ENCODE measurements around the gene CCDC169. TPM values are rescaled to one million over a fixed set of nuclear protein-coding genes. Genes with fewer than 3 reads are reported as not detected.

CCDC169 gene
- total and polyA plus RNA-seq, 2 of the 4 experiments (the other 2 are of a cell fraction), result 0.54 to 0.62 TPM

- ATAC-seq (ENCODE audit: low read depth), result no peak
- no peak within 1 kb of the TSS for H2AK5ac ChIP-seq (ENCODE audit: low read depth, low read length)
- intact Hi-C loops (cut with micrococcal nuclease) (no loop called here), dilution Hi-C loops (cut with HindIII; ENCODE audit: low sequenced_read_pairs, unreplicated experiment) (no loop called here), in situ Hi-C loops (cut with MboI; ENCODE audit: low sequenced_read_pairs) (no loop called here)
- H2BK5ac ChIP-seq (ENCODE audit: low read depth, low read length, poor library complexity, severe bottlenecking), result no peak within 1 kb of the TSS
- no peak within 1 kb of the TSS for H3K27ac ChIP-seq (ENCODE audit: insufficient read depth, low read length)
- H3K18ac ChIP-seq (ENCODE audit: low read depth, low read length), result no peak within 1 kb of the TSS
- H4K20me1 ChIP-seq (ENCODE audit: insufficient read depth, low read length), result no peaks in the 10 kb centered on the region
- H2BK120ac ChIP-seq (ENCODE audit: low read depth, low read length), result no peak within 1 kb of the TSS
- no peak within 1 kb of the TSS for H3K14ac ChIP-seq (replicated peaks; ENCODE audit: low read depth, low read length)
- H3K4me2 ChIP-seq (ENCODE audit: low read depth, low read length), result no peak within 1 kb of the TSS
- no peaks in the 10 kb centered on the region for H3K36me3 ChIP-seq (ENCODE audit: control insufficient read depth, insufficient read depth, low read length)
- no peaks in the 10 kb centered on the region for H3K4me1 ChIP-seq (ENCODE audit: control insufficient read depth, insufficient read depth, low read length)
- no peaks in the 10 kb centered on the region for H3K79me1 ChIP-seq (ENCODE audit: low read depth in 1 of 2, low read length in 2 of 2)
- BruUV-seq (replicated peaks), result no TSS peak
- H2AFZ ChIP-seq (replicated peaks; ENCODE audit: low read length, poor library complexity), result no peak within 1 kb of the TSS
- no peaks in the 10 kb centered on the region for H3K9me1 ChIP-seq (ENCODE audit: insufficient read depth, low read length)
- no peak within 1 kb of the TSS for H4K5ac ChIP-seq (ENCODE audit: low read depth, low read length)
- no peak within 1 kb of the TSS for H3K56ac ChIP-seq (ENCODE audit: extremely low read depth, insufficient read depth, low read length)
- no peak within 1 kb of the TSS for H2BK15ac ChIP-seq (ENCODE audit: low read depth, low read length)
- TF ChIP-seq CTCF (conservative IDR thresholded peaks at IDR 0.05; ENCODE audit: low read depth, low read length), result no peak
- no peak for TF ChIP-seq POLR2A (IDR thresholded peaks at IDR 0.05; ENCODE audit: low read depth, low read length)
- no peak for TF ChIP-seq FOS (IDR thresholded peaks at IDR 0.05; ENCODE audit: low read depth, low read length)
- no peak for TF ChIP-seq MAFK (IDR thresholded peaks at IDR 0.05; ENCODE audit: low read depth, low read length)
- no peak for TF ChIP-seq RCOR1 (IDR thresholded peaks at IDR 0.05; ENCODE audit: insufficient replicate concordance, low read length)
- TF ChIP-seq NFE2L2 (IDR thresholded peaks at IDR 0.05; ENCODE audit: low read depth, low read length), result no peak
- no peak for TF ChIP-seq MXI1 (IDR thresholded peaks at IDR 0.05; ENCODE audit: borderline replicate concordance, low read depth, low read length)
- TF ChIP-seq RAD21 (IDR thresholded peaks at IDR 0.05; ENCODE audit: low read length), result no peak
- no peak for TF ChIP-seq SMC3 (IDR thresholded peaks at IDR 0.05; ENCODE audit: low read depth, low read length)
- TF ChIP-seq CEBPB (IDR thresholded peaks at IDR 0.05; ENCODE audit: low read depth, low read length), result no peak
- no peak for TF ChIP-seq BHLHE40 (IDR thresholded peaks at IDR 0.05; ENCODE audit: low read depth, low read length)
- no peak for TF ChIP-seq RFX5 (IDR thresholded peaks at IDR 0.05; ENCODE audit: low read depth, low read length)
- no peak for TF ChIP-seq CHD1 (IDR thresholded peaks at IDR 0.05; ENCODE audit: low read depth, low read length)
- TF ChIP-seq ELK1 (IDR thresholded peaks at IDR 0.05; ENCODE audit: borderline replicate concordance, low read depth, low read length), result no peak
- no peak for TF ChIP-seq USF2 (IDR thresholded peaks at IDR 0.05; ENCODE audit: low read depth, low read length)
- TF ChIP-seq MAZ (IDR thresholded peaks at IDR 0.05; ENCODE audit: borderline replicate concordance, low read depth, low read length), result no peak
- no peaks in the 10 kb centered on the region for H3K9me3 ChIP-seq (ENCODE audit: control insufficient read depth, insufficient read depth, low read length)
- no peak within 1 kb of the TSS for H2BK20ac ChIP-seq (ENCODE audit: low read depth, low read length)
- no peak within 1 kb of the TSS for H3K9ac ChIP-seq (ENCODE audit: low read depth, low read length)
- ChIA-PET CTCF (no interaction called here), POLR2A (ENCODE audit: unreplicated experiment) (no interaction called here)
- H4K91ac ChIP-seq (ENCODE audit: insufficient read depth, low read depth, low read length), result no peak within 1 kb of the TSS
- WGBS, 2 experiments (ENCODE audit: extremely low coverage in 2 of 2, insufficient read length in 1 of 2), result 90% methylated on average over 18 of the region's 53 CpGs; no CpG with 5 or more reads in 1 of the 2 experiments
- no peak within 1 kb of the TSS for H4K8ac ChIP-seq (ENCODE audit: low read depth in 2 of 2, low read length in 2 of 2)
- no peak within 1 kb of the TSS for H3K23ac ChIP-seq (ENCODE audit: low read depth, low read length)
- H3K4me3 ChIP-seq (ENCODE audit: insufficient read depth, low read depth, low read length), result no peak within 1 kb of the TSS
- DNase-seq, result no peak
- no peak within 1 kb of the TSS for H3K4ac ChIP-seq (ENCODE audit: low read depth, low read length)
- H2AK9ac ChIP-seq (replicated peaks; ENCODE audit: low read depth, low read length, poor library complexity), result no peak within 1 kb of the TSS
- H3K27me3 ChIP-seq (ENCODE audit: control insufficient read depth, insufficient read depth, low read length), result no peaks in the 10 kb centered on the region
Observed at GRCh38 chr13:36214163-36214921, 83.3 kb downstream of the CCDC169 start, which contains the start of gene SOHLH2. Gene SOHLH2 (minus strand): TSS chr13:36214556. CDS start chr13:36214526, 30 bp downstream.

Data from IMR-90 (cell line).